ENCODE results near the gene SEMA3A. TPM values are rescaled to one million over a fixed set of nuclear protein-coding genes. Genes with fewer than 3 reads are reported as not detected.

SEMA3A gene
- total and polyA plus RNA-seq, 2 of the 13 experiments (the other 11 are each of a cell fraction or from before 2014, with no cell fraction given), result 0.29 to 1.2 TPM

DNA sequence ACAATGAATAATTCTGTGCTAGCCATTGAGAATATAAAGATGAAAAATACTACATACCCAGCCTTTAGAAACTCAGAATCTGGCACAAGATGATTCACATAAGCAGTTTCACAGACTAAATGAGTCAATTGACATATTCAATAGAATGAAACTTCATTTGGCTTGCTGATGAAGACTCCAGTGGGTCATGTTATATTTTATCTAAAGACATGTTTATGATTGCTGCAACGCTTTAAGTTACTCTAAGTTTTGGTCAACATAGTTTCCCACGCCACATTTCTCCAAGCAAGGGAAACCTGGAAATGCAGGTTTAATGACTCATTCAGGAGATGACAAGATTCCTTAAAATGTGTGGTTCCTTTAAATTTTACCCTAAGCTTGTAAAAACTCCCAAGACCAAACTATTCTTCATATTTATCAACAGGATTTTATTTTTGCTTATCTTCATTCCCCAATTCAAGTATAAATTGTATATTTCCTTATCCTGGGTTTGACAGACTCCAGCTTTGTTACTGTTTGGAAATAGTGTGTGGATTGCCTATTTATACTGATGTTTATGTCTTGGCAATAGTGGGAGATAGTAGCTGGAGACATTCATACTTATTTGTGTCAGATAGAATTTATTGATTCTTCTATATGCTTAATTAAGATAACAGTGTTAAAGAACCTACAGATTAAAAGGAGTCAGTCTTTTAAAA, 6.6 kb downstream of the SEMA3A start (continued):
- TF ChIP-seq, protein P1, sequence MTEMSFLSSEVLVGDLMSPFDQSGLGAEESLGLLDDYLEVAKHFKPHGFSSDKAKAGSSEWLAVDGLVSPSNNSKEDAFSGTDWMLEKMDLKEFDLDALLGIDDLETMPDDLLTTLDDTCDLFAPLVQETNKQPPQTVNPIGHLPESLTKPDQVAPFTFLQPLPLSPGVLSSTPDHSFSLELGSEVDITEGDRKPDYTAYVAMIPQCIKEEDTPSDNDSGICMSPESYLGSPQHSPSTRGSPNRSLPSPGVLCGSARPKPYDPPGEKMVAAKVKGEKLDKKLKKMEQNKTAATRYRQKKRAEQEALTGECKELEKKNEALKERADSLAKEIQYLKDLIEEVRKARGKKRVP (CRISPR knock-in tag; IDR thresholded peaks at IDR 0.05), result no peak
- TF ChIP-seq HNRNPL (IDR thresholded peaks at IDR 0.05; ENCODE audit: low read depth, low read length) (no peak), ZNF335 (CRISPR knock-in tag; IDR thresholded peaks at IDR 0.05) (no peak), TCF7 (IDR thresholded peaks at IDR 0.05; ENCODE audit: low read depth) (no peak), BORCS8-MEF2B (CRISPR knock-in tag; IDR thresholded peaks at IDR 0.05) (no peak), ZFP62 (CRISPR knock-in tag; IDR thresholded peaks at IDR 0.05) (no peak)
- TF ChIP-seq, protein P2, sequence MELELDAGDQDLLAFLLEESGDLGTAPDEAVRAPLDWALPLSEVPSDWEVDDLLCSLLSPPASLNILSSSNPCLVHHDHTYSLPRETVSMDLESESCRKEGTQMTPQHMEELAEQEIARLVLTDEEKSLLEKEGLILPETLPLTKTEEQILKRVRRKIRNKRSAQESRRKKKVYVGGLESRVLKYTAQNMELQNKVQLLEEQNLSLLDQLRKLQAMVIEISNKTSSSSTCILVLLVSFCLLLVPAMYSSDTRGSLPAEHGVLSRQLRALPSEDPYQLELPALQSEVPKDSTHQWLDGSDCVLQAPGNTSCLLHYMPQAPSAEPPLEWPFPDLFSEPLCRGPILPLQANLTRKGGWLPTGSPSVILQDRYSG (CRISPR knock-in tag; IDR thresholded peaks at IDR 0.05), result no peak
- TF ChIP-seq, protein P3, sequence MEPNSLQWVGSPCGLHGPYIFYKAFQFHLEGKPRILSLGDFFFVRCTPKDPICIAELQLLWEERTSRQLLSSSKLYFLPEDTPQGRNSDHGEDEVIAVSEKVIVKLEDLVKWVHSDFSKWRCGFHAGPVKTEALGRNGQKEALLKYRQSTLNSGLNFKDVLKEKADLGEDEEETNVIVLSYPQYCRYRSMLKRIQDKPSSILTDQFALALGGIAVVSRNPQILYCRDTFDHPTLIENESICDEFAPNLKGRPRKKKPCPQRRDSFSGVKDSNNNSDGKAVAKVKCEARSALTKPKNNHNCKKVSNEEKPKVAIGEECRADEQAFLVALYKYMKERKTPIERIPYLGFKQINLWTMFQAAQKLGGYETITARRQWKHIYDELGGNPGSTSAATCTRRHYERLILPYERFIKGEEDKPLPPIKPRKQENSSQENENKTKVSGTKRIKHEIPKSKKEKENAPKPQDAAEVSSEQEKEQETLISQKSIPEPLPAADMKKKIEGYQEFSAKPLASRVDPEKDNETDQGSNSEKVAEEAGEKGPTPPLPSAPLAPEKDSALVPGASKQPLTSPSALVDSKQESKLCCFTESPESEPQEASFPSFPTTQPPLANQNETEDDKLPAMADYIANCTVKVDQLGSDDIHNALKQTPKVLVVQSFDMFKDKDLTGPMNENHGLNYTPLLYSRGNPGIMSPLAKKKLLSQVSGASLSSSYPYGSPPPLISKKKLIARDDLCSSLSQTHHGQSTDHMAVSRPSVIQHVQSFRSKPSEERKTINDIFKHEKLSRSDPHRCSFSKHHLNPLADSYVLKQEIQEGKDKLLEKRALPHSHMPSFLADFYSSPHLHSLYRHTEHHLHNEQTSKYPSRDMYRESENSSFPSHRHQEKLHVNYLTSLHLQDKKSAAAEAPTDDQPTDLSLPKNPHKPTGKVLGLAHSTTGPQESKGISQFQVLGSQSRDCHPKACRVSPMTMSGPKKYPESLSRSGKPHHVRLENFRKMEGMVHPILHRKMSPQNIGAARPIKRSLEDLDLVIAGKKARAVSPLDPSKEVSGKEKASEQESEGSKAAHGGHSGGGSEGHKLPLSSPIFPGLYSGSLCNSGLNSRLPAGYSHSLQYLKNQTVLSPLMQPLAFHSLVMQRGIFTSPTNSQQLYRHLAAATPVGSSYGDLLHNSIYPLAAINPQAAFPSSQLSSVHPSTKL (CRISPR knock-in tag; IDR thresholded peaks at IDR 0.05), result no peak
